ENCODE results near the gene RNPS1.

The RNPS1 gene

DNA sequence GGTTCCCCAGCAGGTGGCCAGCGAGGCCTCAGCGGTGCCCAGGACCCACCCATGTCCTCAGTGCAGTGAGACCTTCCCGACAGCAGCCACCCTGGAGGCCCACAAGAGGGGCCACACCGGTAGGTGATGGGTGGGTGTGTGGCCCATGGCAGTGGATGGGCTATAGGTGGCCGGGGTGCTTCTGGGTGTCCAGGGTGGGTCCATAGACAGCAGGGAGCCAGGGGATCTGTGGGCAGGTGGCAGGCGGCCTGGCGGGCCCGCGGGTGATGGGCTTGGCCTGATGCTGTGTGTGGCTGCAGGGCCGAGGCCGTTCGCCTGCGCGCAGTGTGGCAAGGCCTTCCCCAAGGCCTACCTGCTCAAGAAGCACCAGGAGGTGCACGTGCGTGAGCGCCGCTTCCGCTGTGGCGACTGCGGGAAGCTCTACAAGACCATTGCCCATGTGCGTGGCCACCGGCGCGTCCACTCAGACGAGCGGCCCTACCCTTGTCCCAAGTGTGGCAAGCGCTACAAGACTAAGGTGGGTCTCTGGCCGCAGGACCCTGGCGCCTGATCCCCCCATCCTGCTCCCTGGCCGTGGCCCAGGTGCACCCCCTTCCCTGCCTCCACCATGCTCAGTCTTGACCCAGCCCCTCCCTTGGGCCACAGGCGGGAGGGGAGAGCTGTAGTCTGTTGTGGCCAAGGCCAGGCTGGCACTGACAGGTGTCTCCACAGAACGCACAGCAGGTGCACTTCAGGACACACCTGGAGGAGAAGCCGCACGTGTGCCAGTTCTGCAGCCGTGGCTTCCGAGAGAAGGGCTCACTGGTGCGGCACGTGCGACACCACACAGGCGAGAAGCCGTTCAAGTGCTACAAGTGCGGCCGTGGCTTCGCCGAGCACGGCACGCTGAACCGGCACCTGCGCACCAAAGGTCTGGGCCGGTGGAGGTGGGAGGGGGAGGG, 33.8 kb downstream of the RNPS1 start:
- Histone ChIP-seq H3K27me3 (ENCODE audit: control insufficient read depth in 3 of 3, insufficient read depth in 3 of 3, low read depth in 1 of 3, low read length in 3 of 3) (peaks cover 0 to 22% (median 7%) of the 10 kb centered on the region in 3 experiments), H3K36me3 (replicated peaks in 1 of 2; ENCODE audit: control insufficient read depth in 2 of 2, insufficient read depth in 2 of 2, low read length in 2 of 2) (peaks cover 40 to 83% of the 10 kb centered on the region in 2 donors), H3K23ac (ENCODE audit: low read depth, low read length, poor library complexity) (peak overlapping the region; percentile 55), H2AFZ (ENCODE audit: low read length) (no peak overlapping the region), H4K8ac (ENCODE audit: low read depth, low read length) (peak overlapping the region; percentile 65), H2BK12ac (ENCODE audit: low read length) (peak overlapping the region; percentile 22), H2BK120ac (ENCODE audit: low read depth, low read length) (no peak overlapping the region), H3K79me1 (ENCODE audit: low read depth, low read length) (peaks cover 15% of the 10 kb centered on the region), H2BK15ac (ENCODE audit: low read length) (no peak overlapping the region), H3K27ac (replicated peaks; ENCODE audit: low read length) (no peak overlapping the region), H3K4me1 (ENCODE audit: control insufficient read depth in 2 of 2, insufficient read depth in 1 of 2, low read depth in 1 of 2, low read length in 2 of 2) (peaks cover 0 to 16% of the 10 kb centered on the region in 2 donors), H3K4ac (ENCODE audit: low read length) (no peak overlapping the region), H3K9me3 (replicated peaks in 1 of 2; ENCODE audit: control insufficient read depth in 2 of 2, insufficient read depth in 1 of 2, low read depth in 1 of 2, low read length in 2 of 2) (peaks cover 0 to 1% of the 10 kb centered on the region in 2 donors), H2BK5ac (ENCODE audit: low read length) (peak overlapping the region; percentile 39), H3K9ac (ENCODE audit: low read depth, low read length, poor library complexity) (peak overlapping the region; percentile 60), H3K4me2 (ENCODE audit: insufficient read depth, low read length, poor library complexity, severe bottlenecking) (no peak overlapping the region), H2AK5ac (ENCODE audit: low read depth, low read length) (no peak overlapping the region), H3K14ac (ENCODE audit: low read length) (no peak overlapping the region), H3K18ac (ENCODE audit: low read length) (no peak overlapping the region), H4K91ac (ENCODE audit: low read depth, low read length, poor library complexity) (peak overlapping the region; percentile 85), H3K4me3 (ENCODE audit: low read length in 2 of 2) (no peak overlapping the region)
- WGBS, 2 donors (ENCODE audit: extremely low coverage in 2 of 2, insufficient read length in 2 of 2, insufficient replicate concordance in 1 of 2): no CpG with 5 or more reads among the region's 51 CpGs
- no peak for DNase-seq (ENCODE audit: low spot score)

GRCh38 chr16:2233046-2233775, 34.7 kb downstream of the RNPS1 start:
- Histone ChIP-seq H3K9ac (ENCODE audit: low read depth, low read length, poor library complexity) (peak overlapping the region; percentile 21), H3K18ac (ENCODE audit: low read length) (no peak overlapping the region), H2BK120ac (ENCODE audit: low read depth, low read length) (no peak overlapping the region), H2AFZ (ENCODE audit: low read length) (no peak overlapping the region), H2BK15ac (ENCODE audit: low read length) (no peak overlapping the region), H3K27me3 (ENCODE audit: control insufficient read depth in 3 of 3, insufficient read depth in 3 of 3, low read depth in 1 of 3, low read length in 3 of 3) (peaks cover 0 to 22% (median 7%) of the 10 kb centered on the region in 3 experiments), H3K4me3 (ENCODE audit: low read length in 2 of 2) (no peak overlapping the region), H3K27ac (replicated peaks; ENCODE audit: low read length) (no peak overlapping the region), H2BK5ac (ENCODE audit: low read length) (no peak overlapping the region), H4K8ac (ENCODE audit: low read depth, low read length) (no peak overlapping the region), H3K79me1 (ENCODE audit: low read depth, low read length) (peaks cover 20% of the 10 kb centered on the region), H3K4me1 (ENCODE audit: control insufficient read depth in 2 of 2, insufficient read depth in 1 of 2, low read depth in 1 of 2, low read length in 2 of 2) (peaks cover 0 to 13% of the 10 kb centered on the region in 2 donors), H2AK5ac (ENCODE audit: low read depth, low read length) (no peak overlapping the region), H2BK12ac (ENCODE audit: low read length) (no peak overlapping the region), H3K4ac (ENCODE audit: low read length) (no peak overlapping the region), H3K9me3 (replicated peaks in 1 of 2; ENCODE audit: control insufficient read depth in 2 of 2, insufficient read depth in 1 of 2, low read depth in 1 of 2, low read length in 2 of 2) (peaks cover 0 to 1% of the 10 kb centered on the region in 2 donors), H3K36me3 (replicated peaks in 1 of 2; ENCODE audit: control insufficient read depth in 2 of 2, insufficient read depth in 2 of 2, low read length in 2 of 2) (peaks cover 44 to 87% of the 10 kb centered on the region in 2 donors), H3K14ac (ENCODE audit: low read length) (no peak overlapping the region), H4K91ac (ENCODE audit: low read depth, low read length, poor library complexity) (no peak overlapping the region), H3K23ac (ENCODE audit: low read depth, low read length, poor library complexity) (no peak overlapping the region), H3K4me2 (ENCODE audit: insufficient read depth, low read length, poor library complexity, severe bottlenecking) (no peak overlapping the region)
- DNase-seq (ENCODE audit: low spot score): no peak
- WGBS, 2 donors (ENCODE audit: extremely low coverage in 2 of 2, insufficient read length in 2 of 2, insufficient replicate concordance in 1 of 2): no CpG with 5 or more reads among the region's 28 CpGs

DNA sequence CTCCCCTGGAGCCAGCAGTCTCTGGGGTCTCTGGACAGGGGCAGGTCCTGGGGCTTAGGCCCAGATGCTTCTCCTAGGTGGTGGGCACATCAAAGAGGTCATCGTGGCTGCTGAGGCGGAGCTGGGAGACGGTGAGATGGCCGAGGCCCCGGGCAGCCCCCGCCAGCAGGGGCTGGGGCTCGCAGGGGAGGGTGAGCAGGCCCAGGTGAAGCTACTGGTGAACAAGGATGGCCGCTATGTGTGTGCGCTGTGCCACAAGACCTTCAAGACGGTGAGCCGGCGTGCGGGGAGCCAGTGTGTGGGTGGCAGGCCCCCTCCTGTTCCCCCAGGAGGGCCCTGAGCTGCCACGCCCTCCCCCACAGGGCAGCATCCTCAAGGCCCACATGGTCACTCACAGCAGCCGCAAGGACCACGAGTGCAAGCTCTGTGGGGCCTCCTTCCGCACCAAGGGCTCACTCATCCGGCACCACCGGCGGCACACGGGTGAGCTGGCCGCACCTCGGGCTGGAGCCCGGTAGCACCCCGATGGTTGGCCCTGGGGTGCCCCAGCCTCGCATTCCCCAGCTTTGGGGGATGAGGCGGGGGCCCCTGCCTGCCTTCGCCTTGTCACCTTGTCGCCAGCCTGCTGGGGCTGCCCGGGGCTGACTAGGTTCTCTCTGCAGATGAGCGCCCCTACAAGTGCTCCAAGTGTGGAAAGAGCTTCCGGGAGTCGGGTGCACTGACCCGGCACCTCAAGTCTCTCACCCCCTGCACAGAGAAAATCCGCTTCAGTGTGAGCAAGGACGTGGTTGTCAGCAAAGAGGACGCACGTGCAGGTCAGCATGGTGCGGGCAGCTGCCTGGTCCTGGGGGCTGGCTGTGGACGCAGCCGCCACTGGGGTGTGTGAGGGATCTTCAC, 35.6 kb downstream of the RNPS1 start:
- Histone ChIP-seq H2BK15ac (ENCODE audit: low read length) (no peak overlapping the region), H4K8ac (ENCODE audit: low read depth, low read length) (peak overlapping the region; percentile 4), H2AFZ (ENCODE audit: low read length) (no peak overlapping the region), H2BK5ac (ENCODE audit: low read length) (no peak overlapping the region), H3K36me3 (replicated peaks in 1 of 2; ENCODE audit: control insufficient read depth in 2 of 2, insufficient read depth in 2 of 2, low read length in 2 of 2) (peaks cover 44 to 86% of the 10 kb centered on the region in 2 donors), H2BK120ac (ENCODE audit: low read depth, low read length) (no peak overlapping the region), H3K9ac (ENCODE audit: low read depth, low read length, poor library complexity) (peak overlapping the region; percentile 77), H3K79me1 (ENCODE audit: low read depth, low read length) (peaks cover 21% of the 10 kb centered on the region), H3K18ac (ENCODE audit: low read length) (no peak overlapping the region), H3K4me3 (ENCODE audit: low read length in 2 of 2) (no peak overlapping the region), H3K9me3 (replicated peaks in 1 of 2; ENCODE audit: control insufficient read depth in 2 of 2, insufficient read depth in 1 of 2, low read depth in 1 of 2, low read length in 2 of 2) (peaks cover 0 to 1% of the 10 kb centered on the region in 2 donors), H3K27me3 (ENCODE audit: control insufficient read depth in 3 of 3, insufficient read depth in 3 of 3, low read depth in 1 of 3, low read length in 3 of 3) (peaks cover 0 to 15% (median 3%) of the 10 kb centered on the region in 3 experiments), H3K27ac (replicated peaks; ENCODE audit: low read length) (no peak overlapping the region), H3K4me2 (ENCODE audit: insufficient read depth, low read length, poor library complexity, severe bottlenecking) (no peak overlapping the region), H3K23ac (ENCODE audit: low read depth, low read length, poor library complexity) (peak overlapping the region; percentile 31), H4K91ac (ENCODE audit: low read depth, low read length, poor library complexity) (no peak overlapping the region), H2AK5ac (ENCODE audit: low read depth, low read length) (no peak overlapping the region), H3K4ac (ENCODE audit: low read length) (no peak overlapping the region), H3K14ac (ENCODE audit: low read length) (no peak overlapping the region), H2BK12ac (ENCODE audit: low read length) (no peak overlapping the region), H3K4me1 (ENCODE audit: control insufficient read depth in 2 of 2, insufficient read depth in 1 of 2, low read depth in 1 of 2, low read length in 2 of 2) (peaks cover 0 to 10% of the 10 kb centered on the region in 2 donors)
- DNase-seq (ENCODE audit: low spot score): no peak
- no CpG with 5 or more reads among the region's 41 CpGs for WGBS, 2 donors (ENCODE audit: extremely low coverage in 2 of 2, insufficient read length in 2 of 2, insufficient replicate concordance in 1 of 2)
